A673 (cell line): ENCODE measurements around the gene ADAMTS3.

Source experiments
- EZH2 ChIP-seq: fragments of 200-600 bp; sonication (generic); IDR thresholded peaks from 2 replicates; pipeline ENCODE4 v1.6.1; 2017; ENCODE audit warnings: borderline replicate concordance, low read depth, mild to moderate bottlenecking, mixed read lengths, antibody characterized with exemption, low read length; ENCODE audit not compliant: poor library complexity, severe bottlenecking
- TF ChIP-seq, protein P1 (sequence below): fragments of 300-800, 200-600 bp; sonication (generic); conservative IDR thresholded peaks from 2 replicates; pipeline ENCODE4 v1.5.1; 2017; ENCODE audit warnings: low read depth, mild to moderate bottlenecking, antibody characterized with exemption, low read length, moderate library complexity, mixed read lengths

- TF ChIP-seq, protein P1, sequence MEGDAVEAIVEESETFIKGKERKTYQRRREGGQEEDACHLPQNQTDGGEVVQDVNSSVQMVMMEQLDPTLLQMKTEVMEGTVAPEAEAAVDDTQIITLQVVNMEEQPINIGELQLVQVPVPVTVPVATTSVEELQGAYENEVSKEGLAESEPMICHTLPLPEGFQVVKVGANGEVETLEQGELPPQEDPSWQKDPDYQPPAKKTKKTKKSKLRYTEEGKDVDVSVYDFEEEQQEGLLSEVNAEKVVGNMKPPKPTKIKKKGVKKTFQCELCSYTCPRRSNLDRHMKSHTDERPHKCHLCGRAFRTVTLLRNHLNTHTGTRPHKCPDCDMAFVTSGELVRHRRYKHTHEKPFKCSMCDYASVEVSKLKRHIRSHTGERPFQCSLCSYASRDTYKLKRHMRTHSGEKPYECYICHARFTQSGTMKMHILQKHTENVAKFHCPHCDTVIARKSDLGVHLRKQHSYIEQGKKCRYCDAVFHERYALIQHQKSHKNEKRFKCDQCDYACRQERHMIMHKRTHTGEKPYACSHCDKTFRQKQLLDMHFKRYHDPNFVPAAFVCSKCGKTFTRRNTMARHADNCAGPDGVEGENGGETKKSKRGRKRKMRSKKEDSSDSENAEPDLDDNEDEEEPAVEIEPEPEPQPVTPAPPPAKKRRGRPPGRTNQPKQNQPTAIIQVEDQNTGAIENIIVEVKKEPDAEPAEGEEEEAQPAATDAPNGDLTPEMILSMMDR = no peak
- no peak for TF ChIP-seq EZH2
Observed at GRCh38 chr4:72430050-72430449, 139.0 kb downstream of the ADAMTS3 start.
